ENCODE data around the gene HTR6.

HTR6 gene

DNA sequence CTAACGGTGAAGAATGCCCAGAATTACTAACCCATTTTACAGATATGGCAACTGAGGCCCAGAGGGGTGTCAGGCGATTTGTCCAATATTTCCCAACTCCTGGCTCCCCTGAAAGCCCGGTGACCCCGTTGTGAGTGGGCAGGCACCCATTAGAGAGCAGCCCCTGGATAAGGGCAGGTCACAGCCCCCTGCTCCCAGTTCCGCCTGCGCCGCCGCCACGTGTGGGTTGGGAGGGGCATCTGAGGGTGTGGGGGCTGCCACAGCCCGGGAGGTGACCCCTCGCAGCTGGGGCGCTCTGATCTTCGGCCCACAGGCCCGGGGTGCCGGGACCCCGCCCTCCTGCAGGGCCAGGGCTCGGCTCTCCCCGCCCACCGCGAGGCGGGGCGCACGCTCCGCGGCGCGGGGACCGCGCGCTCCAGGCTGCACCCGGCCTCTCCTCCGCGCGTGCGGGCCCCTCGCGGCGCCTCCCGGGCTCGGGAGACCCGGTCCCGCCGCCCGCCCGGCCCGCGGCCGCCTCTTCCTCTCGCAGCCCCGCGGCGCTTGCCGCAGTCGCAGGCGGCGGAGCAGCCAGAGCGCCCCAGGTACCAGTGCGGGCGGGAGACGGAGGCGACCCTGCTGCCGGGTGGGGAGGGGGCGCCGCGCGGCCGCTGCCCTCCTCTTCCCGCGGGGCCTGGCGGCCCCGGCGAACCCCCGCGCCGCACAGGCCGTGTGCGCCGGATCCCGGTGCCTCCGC is at the start of gene HTR6:
Gene HTR6 (plus strand): TSS at position 423 of the 733 bp plus-strand sequence. CDS start 879 bp downstream, outside the sequence.
- H3K4me3 ChIP-seq (ENCODE audit: low read depth, low read length) = peak within 1 kb of the TSS; percentile 38
- peaks cover 74% of the 10 kb centered on the region for H3K27me3 ChIP-seq (ENCODE audit: control insufficient read depth, insufficient read depth, low read length)

DNA sequence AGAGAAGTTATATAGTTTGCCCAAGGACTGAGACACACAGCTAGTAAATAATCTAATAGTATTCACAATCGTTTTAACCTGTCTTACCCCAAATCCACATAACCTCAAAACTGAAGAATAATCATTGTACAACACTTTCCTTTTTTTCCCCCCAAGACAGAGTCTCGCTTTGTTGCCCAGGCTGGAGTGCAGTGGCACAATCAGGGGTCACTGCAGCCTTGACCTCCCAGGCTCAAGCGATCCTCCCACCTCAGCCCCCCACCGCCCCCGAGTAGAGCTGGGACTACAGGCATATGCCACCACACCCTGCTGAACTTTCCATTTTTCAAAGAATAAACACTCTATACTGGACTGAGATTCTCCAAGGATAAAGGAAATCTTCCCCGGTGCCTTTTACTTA is 49.2 kb upstream of the HTR6 start:
- H3K36me3 ChIP-seq (ENCODE audit: control insufficient read depth, insufficient read depth, low read length) = peaks cover 9% of the 10 kb centered on the region; the same call in 1 of the 2 replicates
- H3K27me3 ChIP-seq (ENCODE audit: control insufficient read depth, insufficient read depth, low read length) = no peaks in the 10 kb centered on the region
- H3K4me3 ChIP-seq (ENCODE audit: low read depth, low read length) = no peak overlapping the region
- H3K9ac ChIP-seq (ENCODE audit: low read length) = no peak overlapping the region
- H3K27ac ChIP-seq (ENCODE audit: low read depth, low read length) = no peak overlapping the region
- H3K9me3 ChIP-seq (ENCODE audit: control insufficient read depth, insufficient read depth, low read depth, low read length) = no peaks in the 10 kb centered on the region
- peaks cover 15% of the 10 kb centered on the region for H3K4me1 ChIP-seq (ENCODE audit: control insufficient read depth, insufficient read depth, low read length)

More for the DNA sequence above, at the start of gene HTR6:
- Histone ChIP-seq H3K36me3 (ENCODE audit: control insufficient read depth, insufficient read depth, low read length) (no peaks in the 10 kb centered on the region), H3K27ac (ENCODE audit: low read depth, low read length) (no peak within 1 kb of the TSS), H3K9me3 (ENCODE audit: control insufficient read depth, insufficient read depth, low read depth, low read length) (no peaks in the 10 kb centered on the region), H3K9ac (ENCODE audit: low read length) (no peak within 1 kb of the TSS), H3K4me1 (ENCODE audit: control insufficient read depth, insufficient read depth, low read length) (no peaks in the 10 kb centered on the region)

DNA sequence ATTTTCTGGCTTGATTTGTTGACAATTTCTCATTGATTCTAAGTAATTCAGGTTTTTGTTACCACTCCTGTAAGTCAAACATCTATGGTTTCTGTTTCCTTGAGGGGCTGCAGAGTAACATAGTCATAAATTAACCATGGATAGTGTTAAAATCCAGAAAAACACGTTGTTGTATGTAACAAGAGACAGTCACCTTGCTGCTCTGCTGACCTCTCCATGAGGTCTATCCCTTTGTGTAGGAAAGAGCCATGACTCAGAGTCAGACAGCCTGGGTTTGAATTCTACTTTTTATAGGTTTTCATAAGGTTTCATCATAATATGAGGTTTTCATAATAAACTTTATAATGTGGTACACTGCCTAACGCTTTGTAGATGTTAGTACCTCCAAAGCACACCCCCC is 48.2 kb upstream of the HTR6 start:
- H3K27ac ChIP-seq (ENCODE audit: low read depth, low read length) = no peak overlapping the region
- no peaks in the 10 kb centered on the region for H3K9me3 ChIP-seq (ENCODE audit: control insufficient read depth, insufficient read depth, low read depth, low read length)
- H3K27me3 ChIP-seq (ENCODE audit: control insufficient read depth, insufficient read depth, low read length) = no peaks in the 10 kb centered on the region
- peaks cover 9% of the 10 kb centered on the region; the same call in 1 of the 2 replicates for H3K36me3 ChIP-seq (ENCODE audit: control insufficient read depth, insufficient read depth, low read length)
- H3K9ac ChIP-seq (ENCODE audit: low read length) = no peak overlapping the region
- H3K4me3 ChIP-seq (ENCODE audit: low read depth, low read length) = no peak overlapping the region
- peaks cover 16% of the 10 kb centered on the region for H3K4me1 ChIP-seq (ENCODE audit: control insufficient read depth, insufficient read depth, low read length)

DNA sequence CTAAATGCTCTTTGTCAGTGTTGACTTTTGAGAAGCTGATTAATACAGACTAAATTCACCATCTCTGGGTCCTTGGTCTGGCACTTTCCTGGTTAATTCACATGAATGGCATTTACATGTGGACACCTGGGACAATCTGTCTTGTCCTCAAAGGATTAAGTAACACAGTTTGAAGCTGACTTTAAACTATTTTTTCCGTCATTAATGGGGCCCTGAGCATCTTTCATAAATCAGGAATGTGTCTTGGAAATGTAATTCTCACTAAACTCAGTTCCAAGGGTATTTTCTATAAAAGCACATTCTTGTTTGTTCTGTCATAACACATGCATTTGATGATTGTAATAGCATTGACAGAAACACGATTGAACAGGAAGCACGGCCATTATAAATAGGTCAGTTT is 47.3 kb upstream of the HTR6 start:
- no peak overlapping the region for H3K4me3 ChIP-seq (ENCODE audit: low read depth, low read length)
- H3K9ac ChIP-seq (ENCODE audit: low read length) = no peak overlapping the region
- no peaks in the 10 kb centered on the region for H3K27me3 ChIP-seq (ENCODE audit: control insufficient read depth, insufficient read depth, low read length)
- peaks cover 9% of the 10 kb centered on the region; the same call in 1 of the 2 replicates for H3K36me3 ChIP-seq (ENCODE audit: control insufficient read depth, insufficient read depth, low read length)
- no peak overlapping the region for H3K27ac ChIP-seq (ENCODE audit: low read depth, low read length)
- H3K4me1 ChIP-seq (ENCODE audit: control insufficient read depth, insufficient read depth, low read length) = peaks cover 16% of the 10 kb centered on the region
- no peaks in the 10 kb centered on the region for H3K9me3 ChIP-seq (ENCODE audit: control insufficient read depth, insufficient read depth, low read depth, low read length)

DNA sequence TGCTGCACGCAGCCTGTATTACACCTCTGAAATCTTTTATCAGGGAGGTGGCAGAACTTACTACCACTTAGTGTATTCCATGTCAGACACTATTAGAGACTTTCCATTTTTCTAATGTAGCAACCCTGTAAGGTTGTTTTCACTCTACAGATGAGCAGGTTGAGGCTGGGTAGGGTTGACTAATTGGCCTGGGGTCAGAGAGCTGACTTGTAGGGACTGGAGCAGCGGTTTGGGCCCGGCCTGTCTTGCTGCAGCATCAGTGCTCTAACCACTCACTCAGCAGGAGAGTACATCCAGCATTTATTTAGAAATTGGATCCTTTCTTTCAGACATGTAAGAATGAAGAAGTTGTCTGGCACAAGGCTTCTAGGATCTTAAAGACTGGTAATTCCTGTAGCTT is 46.2 kb upstream of the HTR6 start:
- H3K9ac ChIP-seq (ENCODE audit: low read length) = no peak overlapping the region
- H3K4me1 ChIP-seq (ENCODE audit: control insufficient read depth, insufficient read depth, low read length) = peaks cover 16% of the 10 kb centered on the region
- peaks cover 17% of the 10 kb centered on the region for H3K36me3 ChIP-seq (ENCODE audit: control insufficient read depth, insufficient read depth, low read length)
- H3K27me3 ChIP-seq (ENCODE audit: control insufficient read depth, insufficient read depth, low read length) = no peaks in the 10 kb centered on the region
- no peak overlapping the region for H3K4me3 ChIP-seq (ENCODE audit: low read depth, low read length)
- no peaks in the 10 kb centered on the region for H3K9me3 ChIP-seq (ENCODE audit: control insufficient read depth, insufficient read depth, low read depth, low read length)
- H3K27ac ChIP-seq (ENCODE audit: low read depth, low read length) = no peak overlapping the region

DNA sequence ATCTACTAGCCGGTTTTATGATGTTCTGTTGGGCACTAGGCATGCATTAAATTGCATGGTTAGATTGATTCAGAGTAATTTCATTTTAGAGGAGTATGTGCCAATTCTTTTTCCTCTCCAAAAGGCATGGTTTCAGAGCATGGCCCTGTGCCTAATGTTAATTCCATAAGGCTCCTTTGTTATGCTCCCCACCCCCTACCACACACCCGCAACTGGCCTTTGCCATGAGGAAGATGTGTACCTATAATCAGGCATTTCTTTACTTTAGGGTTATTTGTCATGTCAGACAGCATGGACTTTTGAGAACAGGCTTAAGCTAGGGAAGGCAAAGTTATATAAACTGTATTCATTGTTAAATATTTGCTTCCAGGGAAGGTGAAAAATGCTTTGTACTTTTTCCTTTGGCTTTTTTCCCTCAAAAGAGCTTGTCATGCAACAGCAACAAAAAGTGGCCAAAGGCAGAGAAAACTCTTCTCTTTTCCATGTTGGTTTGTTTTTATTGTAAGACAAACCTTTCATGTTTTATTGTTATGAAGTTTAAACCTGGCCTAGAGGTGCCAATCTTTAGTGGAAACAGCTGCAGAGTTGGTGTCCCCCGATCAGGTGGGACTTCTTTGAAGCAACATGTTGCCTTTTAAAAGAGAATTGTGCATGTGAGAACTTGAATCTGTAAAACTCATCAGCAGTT is 44.8 kb upstream of the HTR6 start:
- H3K27ac ChIP-seq (ENCODE audit: low read depth, low read length) = peak overlapping the region; percentile 0; the same call in 1 of the 2 replicates
- H3K9me3 ChIP-seq (ENCODE audit: control insufficient read depth, insufficient read depth, low read depth, low read length) = no peaks in the 10 kb centered on the region
- H3K4me1 ChIP-seq (ENCODE audit: control insufficient read depth, insufficient read depth, low read length) = peaks cover 16% of the 10 kb centered on the region
- H3K9ac ChIP-seq (ENCODE audit: low read length) = no peak overlapping the region
- H3K4me3 ChIP-seq (ENCODE audit: low read depth, low read length) = no peak overlapping the region
- H3K36me3 ChIP-seq (ENCODE audit: control insufficient read depth, insufficient read depth, low read length) = peaks cover 23% of the 10 kb centered on the region
- H3K27me3 ChIP-seq (ENCODE audit: control insufficient read depth, insufficient read depth, low read length) = no peaks in the 10 kb centered on the region

DNA sequence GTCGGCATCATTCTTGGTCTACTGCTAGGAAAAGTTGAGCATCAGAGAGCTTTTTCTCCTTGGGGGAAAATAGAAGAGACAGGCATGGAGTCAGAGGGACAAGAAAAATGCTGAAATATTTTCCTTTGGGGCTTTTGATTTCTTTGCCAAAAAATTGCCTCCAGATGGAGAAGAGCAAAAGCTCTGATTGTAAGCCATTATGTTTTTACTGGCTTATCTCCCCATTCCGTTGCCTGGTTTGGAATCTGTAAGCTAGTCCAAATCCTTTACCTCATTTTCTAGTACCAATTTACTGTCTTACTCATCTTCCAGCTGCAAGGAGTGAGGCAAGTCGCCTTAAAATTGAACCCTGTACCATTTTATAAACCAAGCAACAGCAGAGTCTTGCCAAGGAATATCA is 43.9 kb upstream of the HTR6 start:
- H3K27me3 ChIP-seq (ENCODE audit: control insufficient read depth, insufficient read depth, low read length) = no peaks in the 10 kb centered on the region
- peaks cover 16% of the 10 kb centered on the region for H3K4me1 ChIP-seq (ENCODE audit: control insufficient read depth, insufficient read depth, low read length)
- no peak overlapping the region for H3K27ac ChIP-seq (ENCODE audit: low read depth, low read length)
- no peak overlapping the region for H3K4me3 ChIP-seq (ENCODE audit: low read depth, low read length)
- H3K36me3 ChIP-seq (ENCODE audit: control insufficient read depth, insufficient read depth, low read length) = peaks cover 30% of the 10 kb centered on the region
- H3K9ac ChIP-seq (ENCODE audit: low read length) = no peak overlapping the region
- no peaks in the 10 kb centered on the region for H3K9me3 ChIP-seq (ENCODE audit: control insufficient read depth, insufficient read depth, low read depth, low read length)

DNA sequence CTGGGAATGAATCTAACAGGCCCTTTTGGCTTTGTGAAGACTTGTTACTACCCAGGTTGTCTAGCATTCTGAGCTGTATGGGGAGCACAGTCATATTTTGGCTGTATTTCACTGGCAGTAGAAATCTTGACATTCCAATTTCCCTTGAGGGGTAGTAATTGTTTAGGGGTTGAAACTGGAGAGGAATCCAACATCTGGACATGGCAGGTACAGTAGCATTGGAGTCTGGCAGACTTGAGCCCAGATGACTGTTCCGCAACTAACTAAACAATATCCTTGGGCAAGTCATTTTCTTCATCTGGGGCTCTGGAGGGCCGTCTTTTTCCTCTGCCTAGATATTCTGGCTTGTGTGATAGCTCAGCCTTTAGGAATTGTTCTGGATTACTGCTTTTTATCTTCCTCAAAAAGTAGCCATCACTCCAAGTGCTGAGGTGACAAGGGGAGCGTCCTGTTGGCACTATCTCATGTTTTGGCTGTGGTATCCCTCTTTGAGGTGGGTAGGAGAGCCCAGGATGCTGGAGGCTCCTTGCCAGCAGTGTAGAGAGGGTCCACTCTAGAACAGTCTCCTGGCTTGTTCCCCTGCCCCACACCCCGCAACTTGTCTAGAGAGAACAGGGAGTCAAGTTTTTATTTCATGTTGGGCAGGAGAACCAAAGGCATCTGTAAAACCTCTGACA is 43.3 kb upstream of the HTR6 start:
- Histone ChIP-seq H3K4me3 (ENCODE audit: low read depth, low read length) (no peak overlapping the region), H3K4me1 (ENCODE audit: control insufficient read depth, insufficient read depth, low read length) (peaks cover 16% of the 10 kb centered on the region), H3K27me3 (ENCODE audit: control insufficient read depth, insufficient read depth, low read length) (no peaks in the 10 kb centered on the region), H3K27ac (ENCODE audit: low read depth, low read length) (no peak overlapping the region), H3K9ac (ENCODE audit: low read length) (no peak overlapping the region), H3K36me3 (ENCODE audit: control insufficient read depth, insufficient read depth, low read length) (peaks cover 36% of the 10 kb centered on the region), H3K9me3 (ENCODE audit: control insufficient read depth, insufficient read depth, low read depth, low read length) (no peaks in the 10 kb centered on the region)

DNA sequence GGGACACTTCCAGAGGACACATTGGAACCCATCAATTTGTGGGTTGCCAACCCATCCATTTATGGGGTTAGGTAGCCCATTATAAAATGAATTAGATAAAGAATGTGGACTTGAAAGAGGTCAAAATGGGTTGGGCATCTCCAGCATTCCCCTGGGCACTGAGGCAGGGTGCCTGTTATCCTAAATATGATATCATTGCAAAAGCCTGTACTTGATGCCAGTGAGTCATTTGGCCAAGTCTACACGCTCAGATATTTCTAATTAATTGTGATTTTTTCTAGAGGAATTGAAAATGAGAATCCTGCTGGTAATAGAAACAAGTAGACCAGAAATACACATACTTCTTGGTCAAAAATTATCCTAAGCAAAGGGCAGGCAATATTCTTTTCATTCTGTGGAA is 42.5 kb upstream of the HTR6 start:
- H3K27ac ChIP-seq (ENCODE audit: low read depth, low read length) = no peak overlapping the region
- no peak overlapping the region for H3K4me3 ChIP-seq (ENCODE audit: low read depth, low read length)
- H3K9me3 ChIP-seq (ENCODE audit: control insufficient read depth, insufficient read depth, low read depth, low read length) = no peaks in the 10 kb centered on the region
- H3K27me3 ChIP-seq (ENCODE audit: control insufficient read depth, insufficient read depth, low read length) = no peaks in the 10 kb centered on the region
- no peak overlapping the region for H3K9ac ChIP-seq (ENCODE audit: low read length)
- peaks cover 16% of the 10 kb centered on the region for H3K4me1 ChIP-seq (ENCODE audit: control insufficient read depth, insufficient read depth, low read length)
- peaks cover 42% of the 10 kb centered on the region for H3K36me3 ChIP-seq (ENCODE audit: control insufficient read depth, insufficient read depth, low read length)

DNA sequence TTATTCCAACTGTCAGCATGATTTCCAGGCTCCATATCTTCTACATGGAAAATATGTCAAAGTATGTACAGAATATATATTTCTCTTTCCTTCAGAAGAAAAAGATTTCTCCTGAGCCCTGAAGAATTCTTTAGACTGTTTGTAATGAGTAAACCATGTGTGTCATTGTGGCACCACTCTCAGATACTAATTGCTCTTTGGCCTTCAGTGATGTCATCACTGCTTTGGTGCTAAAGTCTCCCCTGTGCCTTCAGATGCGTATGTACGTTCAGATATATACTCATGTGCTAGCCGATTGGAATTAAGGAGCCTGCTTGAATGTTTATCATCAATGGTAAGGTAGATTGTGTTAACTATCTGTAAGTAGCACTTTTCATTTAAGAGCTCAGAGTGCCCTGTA is 41.2 kb upstream of the HTR6 start:
- Histone ChIP-seq H3K4me3 (ENCODE audit: low read depth, low read length) (no peak overlapping the region), H3K9ac (ENCODE audit: low read length) (no peak overlapping the region), H3K36me3 (ENCODE audit: control insufficient read depth, insufficient read depth, low read length) (peaks cover 47% of the 10 kb centered on the region), H3K27me3 (ENCODE audit: control insufficient read depth, insufficient read depth, low read length) (no peaks in the 10 kb centered on the region), H3K27ac (ENCODE audit: low read depth, low read length) (no peak overlapping the region), H3K4me1 (ENCODE audit: control insufficient read depth, insufficient read depth, low read length) (peaks cover 16% of the 10 kb centered on the region), H3K9me3 (ENCODE audit: control insufficient read depth, insufficient read depth, low read depth, low read length) (no peaks in the 10 kb centered on the region)
